IPS-20b (cell line): ENCODE results near the gene CTRL.
"Not testable (repeated sequence)": the region's sequence is repeated elsewhere in the genome, so short reads cannot be mapped to it uniquely, and the experiment has no call there.

Experiments
- H3K27ac ChIP-seq: one replicate; pipeline ENCODE4 v1.5.1; 2013; ENCODE audit warnings: low read length
- H3K27me3 ChIP-seq: 2 replicates; pipeline ENCODE4 v1.6.1; 2013; ENCODE audit warnings: mild to moderate bottlenecking, low read length, inconsistent platforms; ENCODE audit not compliant: insufficient read depth
- H3K36me3 ChIP-seq: 2 replicates; pipeline ENCODE4 v1.6.1; 2013; ENCODE audit warnings: low read depth, mild to moderate bottlenecking, inconsistent platforms, low read length, moderate library complexity; ENCODE audit not compliant: insufficient read depth
- H3K4me1 ChIP-seq: 2 replicates; pipeline ENCODE4 v1.6.1; 2013; ENCODE audit warnings: mild to moderate bottlenecking, control low read depth, inconsistent platforms, low read length, moderate library complexity; ENCODE audit not compliant: insufficient read depth
- H3K4me3 ChIP-seq: 2 replicates; pipeline ENCODE4 v1.5.1; 2013; ENCODE audit warnings: mild to moderate bottlenecking, low read length, inconsistent platforms
- H3K9ac ChIP-seq: 2 replicates; pipeline ENCODE4 v1.6.1; 2013; ENCODE audit warnings: low read depth, mild to moderate bottlenecking, inconsistent platforms, low read length, moderate library complexity
- H3K9me3 ChIP-seq: 2 replicates; pipeline ENCODE4 v1.6.1; 2013; ENCODE audit warnings: mild to moderate bottlenecking, low read depth, low read length, inconsistent platforms; ENCODE audit not compliant: insufficient read depth

CTRL gene

DNA sequence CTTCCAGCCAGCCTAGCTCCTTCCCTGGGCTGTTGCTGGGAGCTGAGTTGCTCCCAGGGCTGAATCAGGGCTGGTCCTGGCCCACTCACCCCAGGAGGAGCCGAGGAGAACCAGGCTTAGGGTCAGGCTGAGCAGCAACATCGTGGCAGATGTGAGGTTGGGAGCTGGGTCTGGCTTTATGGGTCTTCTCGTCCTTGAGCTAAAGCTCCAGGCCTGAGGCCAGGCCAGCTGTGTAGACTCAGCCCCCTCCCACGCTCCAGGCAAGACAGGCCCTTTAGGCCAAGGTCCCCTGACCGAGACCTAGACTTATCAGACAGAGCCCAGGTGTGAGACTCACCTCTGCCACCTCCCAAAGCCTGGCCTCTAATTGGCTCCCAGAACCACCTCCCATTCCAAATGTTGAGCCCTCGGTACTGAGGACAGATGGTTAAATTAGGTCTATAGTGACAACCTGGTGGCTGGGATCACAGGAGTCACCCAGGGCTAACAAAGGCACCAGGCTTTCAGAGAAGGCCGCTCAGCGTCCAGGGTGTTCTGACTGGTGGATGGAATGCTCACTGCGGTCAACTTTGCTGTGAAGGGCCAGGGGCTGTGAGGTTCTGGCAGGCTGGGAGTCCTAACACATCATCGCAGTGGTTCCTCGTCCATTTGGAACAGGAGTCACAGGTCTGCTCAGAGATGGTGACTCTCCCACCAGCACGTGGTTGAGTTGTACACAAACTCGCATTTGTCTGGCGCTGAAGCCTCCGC lies at the start of gene CTRL:
CTRL (minus strand) TSS at position 151 of the 750 bp plus-strand sequence; CDS start at position 141, 10 bp downstream.
- Histone ChIP-seq H3K27ac (no peak within 1 kb of the TSS), H3K9me3 (no peaks in the 10 kb centered on the region), H3K36me3 (peaks cover 23% of the 10 kb centered on the region), H3K9ac (no peak within 1 kb of the TSS), H3K4me3 (no peak within 1 kb of the TSS), H3K27me3 (no peaks in the 10 kb centered on the region), H3K4me1 (0 out of 2 replicates have a peak, but pooled peaks cover 3% of the 10 kb centered on the region)

- no peak within 1 kb of the TSS for H3K4me3 ChIP-seq
- no peak within 1 kb of the TSS for H3K27ac ChIP-seq
- H3K9ac ChIP-seq = no peak within 1 kb of the TSS
- no peaks in the 10 kb centered on the region for H3K36me3 ChIP-seq
- peaks cover 13% of the 10 kb centered on the region for H3K27me3 ChIP-seq
- H3K4me1 ChIP-seq = no peaks in the 10 kb centered on the region
- H3K9me3 ChIP-seq = no peaks in the 10 kb centered on the region
Observed at GRCh38 chr16:67979955-67980678, 48.5 kb upstream of the CTRL start, which contains the start of gene DPEP3. DPEP3 (minus strand) TSS chr16:67980499; CDS start chr16:67980380, 119 bp downstream.

GRCh38 chr16:67977469-67978227 lies 46.0 kb upstream of the CTRL start:
- no peak overlapping the region for H3K27ac ChIP-seq
- no peak overlapping the region for H3K9ac ChIP-seq

GRCh38 chr16:67977005-67977404 lies 45.3 kb upstream of the CTRL start:
- Histone ChIP-seq H3K9ac (no peak overlapping the region), H3K4me3 (no peak overlapping the region), H3K36me3 (no peaks in the 10 kb centered on the region), H3K9me3 (no peaks in the 10 kb centered on the region), H3K4me1 (no peaks in the 10 kb centered on the region), H3K27ac (no peak overlapping the region), H3K27me3 (peaks cover 13% of the 10 kb centered on the region)

More at GRCh38 chr16:67977469-67978227, 46.0 kb upstream of the CTRL start:
- no peaks in the 10 kb centered on the region for H3K4me1 ChIP-seq
- H3K4me3 ChIP-seq = no peak overlapping the region
- no peaks in the 10 kb centered on the region for H3K36me3 ChIP-seq
- peaks cover 13% of the 10 kb centered on the region for H3K27me3 ChIP-seq
- H3K9me3 ChIP-seq = no peaks in the 10 kb centered on the region

DNA sequence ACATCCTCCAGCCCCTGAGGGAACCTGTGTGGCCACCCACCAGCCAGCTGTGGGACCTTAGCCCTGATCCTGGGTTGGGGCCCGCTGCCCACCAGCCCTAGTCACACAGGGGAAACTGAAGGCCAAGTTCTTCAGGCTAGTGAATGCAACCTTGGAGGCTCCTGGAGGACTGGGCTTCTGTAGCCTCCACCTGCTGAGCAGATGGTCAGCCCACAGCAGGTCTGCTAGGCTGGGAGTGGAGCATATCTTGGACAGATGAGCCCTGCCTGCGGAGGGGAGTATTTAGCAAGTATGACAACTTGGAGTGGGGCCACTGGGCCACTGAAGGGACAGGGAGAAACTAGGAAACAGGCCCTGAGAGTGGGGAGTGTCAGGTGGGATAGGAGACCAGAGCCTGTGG lies 44.5 kb upstream of the CTRL start:
- no peak overlapping the region for H3K4me3 ChIP-seq
- no peak overlapping the region for H3K9ac ChIP-seq
- no peaks in the 10 kb centered on the region for H3K9me3 ChIP-seq
- H3K4me1 ChIP-seq = no peaks in the 10 kb centered on the region
- no peak overlapping the region for H3K27ac ChIP-seq
- no peaks in the 10 kb centered on the region for H3K36me3 ChIP-seq
- peaks cover 13% of the 10 kb centered on the region for H3K27me3 ChIP-seq

DNA sequence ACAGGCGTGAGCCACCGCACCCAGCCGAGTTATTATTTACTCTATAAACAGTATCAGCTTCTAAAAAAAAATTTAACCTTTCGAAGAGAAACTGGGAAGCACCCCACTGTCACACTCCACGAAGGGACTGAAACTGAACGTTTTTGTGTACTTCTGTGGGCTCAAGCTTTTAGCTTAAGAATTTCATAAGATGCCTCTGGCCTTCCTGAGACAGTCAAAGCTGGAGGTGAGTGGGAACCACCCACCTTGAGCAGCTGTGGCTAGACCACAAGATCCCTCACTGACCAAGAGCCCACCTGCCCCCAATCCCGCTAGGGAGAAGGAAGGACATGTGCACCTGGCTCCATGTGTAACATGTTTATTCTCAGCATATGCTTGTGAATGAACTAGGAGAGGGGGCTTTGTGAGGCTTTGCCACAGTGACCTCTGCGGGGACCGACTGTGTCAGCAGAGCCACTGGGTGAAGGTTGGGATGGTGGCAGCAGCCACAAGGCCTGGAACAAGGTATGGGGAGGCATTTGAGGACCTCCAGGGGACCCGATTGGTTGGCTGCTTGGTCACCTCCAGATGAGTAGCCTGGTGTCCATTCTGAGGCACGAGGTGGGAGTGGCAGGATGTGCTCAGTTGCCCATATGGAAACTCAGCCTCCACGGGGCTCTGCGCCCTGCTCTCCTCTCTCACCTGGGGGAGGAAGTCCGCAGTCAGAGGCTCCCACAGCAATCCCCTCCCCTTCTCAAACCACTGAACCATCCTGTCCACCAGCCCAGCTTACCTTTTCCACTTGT lies 43.9 kb upstream of the CTRL start:
- no peaks in the 10 kb centered on the region for H3K4me1 ChIP-seq
- peaks cover 13% of the 10 kb centered on the region for H3K27me3 ChIP-seq
- no peaks in the 10 kb centered on the region for H3K9me3 ChIP-seq
- H3K9ac ChIP-seq = no peak overlapping the region
- H3K36me3 ChIP-seq = no peaks in the 10 kb centered on the region
- H3K27ac ChIP-seq = no peak overlapping the region
- H3K4me3 ChIP-seq = no peak overlapping the region

- not testable (repeated sequence) for H3K9ac ChIP-seq, H3K36me3 ChIP-seq, H3K4me1 ChIP-seq, H3K9me3 ChIP-seq, H3K4me3 ChIP-seq, H3K27ac ChIP-seq
- peaks cover 11% of the 10 kb centered on the region; the same call in 1 of the 2 replicates for H3K27me3 ChIP-seq
Observed at GRCh38 chr16:67972285-67972684, 40.6 kb upstream of the CTRL start.

DNA sequence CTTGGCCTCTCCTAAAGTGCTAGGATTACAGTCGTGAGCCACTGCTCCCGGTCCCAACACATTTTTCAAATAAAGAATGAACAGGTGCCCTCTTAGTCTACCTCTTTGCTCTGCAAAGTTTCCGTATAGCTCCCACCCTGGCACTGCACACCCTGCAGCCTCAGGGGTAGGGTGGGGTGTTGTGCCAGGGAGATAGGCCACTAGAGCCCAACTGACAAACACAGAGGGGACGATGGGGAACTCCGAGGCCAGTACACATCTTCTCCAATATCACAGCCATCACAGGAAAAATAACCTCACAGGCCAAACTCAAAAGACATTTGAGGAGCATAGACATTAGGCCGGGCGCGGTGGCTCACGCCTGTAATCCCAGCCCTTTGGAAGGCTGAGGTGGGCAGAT lies 39.4 kb upstream of the CTRL start:
- Histone ChIP-seq H3K4me3 (no peak overlapping the region), H3K27me3 (peaks cover 8% of the 10 kb centered on the region; the same call in 1 of the 2 replicates), H3K27ac (no peak overlapping the region), H3K36me3 (no peaks in the 10 kb centered on the region), H3K9ac (no peak overlapping the region), H3K9me3 (no peaks in the 10 kb centered on the region), H3K4me1 (peaks cover 13% of the 10 kb centered on the region)

DNA sequence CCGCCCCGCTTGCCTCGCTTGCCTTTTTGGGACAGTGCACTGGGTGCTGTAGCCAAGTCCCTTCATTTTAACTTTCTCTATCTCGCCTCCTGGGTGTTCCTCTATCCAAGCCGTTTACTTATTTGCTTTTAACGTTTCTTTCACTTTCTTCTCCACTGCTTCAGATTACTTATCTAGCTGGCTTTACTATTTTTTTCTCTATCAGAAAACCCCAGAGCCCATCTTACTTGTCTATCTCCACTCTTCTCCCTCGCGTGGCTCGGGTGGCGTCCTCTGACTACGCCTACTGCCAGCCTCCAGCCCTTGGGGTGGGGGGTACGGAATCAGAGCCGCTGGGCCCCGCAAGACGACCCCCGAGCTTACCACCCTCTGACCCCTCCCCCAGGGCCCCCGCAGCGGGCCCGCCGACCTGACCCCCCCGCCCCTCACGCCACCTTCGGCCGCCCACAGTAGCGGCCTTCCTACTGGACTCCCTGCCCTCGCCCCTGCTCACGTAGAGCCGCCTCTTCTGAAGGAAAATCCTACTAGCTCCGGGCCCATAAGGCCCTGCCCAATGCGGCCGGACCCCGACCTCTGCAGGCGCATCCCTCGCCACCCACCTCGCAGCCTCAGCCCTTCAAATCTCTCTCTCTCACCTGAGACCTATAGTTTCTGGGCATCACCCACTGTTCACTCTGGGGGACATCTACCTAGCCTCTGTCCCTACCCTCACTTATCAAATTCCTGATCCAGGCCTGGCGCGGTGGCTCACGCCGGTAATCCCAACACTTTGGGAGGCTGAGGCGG lies 37.8 kb upstream of the CTRL start:
- no peaks in the 10 kb centered on the region for H3K36me3 ChIP-seq
- H3K27me3 ChIP-seq = peaks cover 8% of the 10 kb centered on the region; the same call in 1 of the 2 replicates
- H3K4me1 ChIP-seq = peaks cover 18% of the 10 kb centered on the region
- H3K27ac ChIP-seq = no peak overlapping the region
- H3K9ac ChIP-seq = peak overlapping the region; percentile 45; the same call in 1 of the 2 replicates
- no peaks in the 10 kb centered on the region for H3K9me3 ChIP-seq
- H3K4me3 ChIP-seq = peak overlapping the region; percentile 72; the same call in 1 of the 2 replicates

DNA sequence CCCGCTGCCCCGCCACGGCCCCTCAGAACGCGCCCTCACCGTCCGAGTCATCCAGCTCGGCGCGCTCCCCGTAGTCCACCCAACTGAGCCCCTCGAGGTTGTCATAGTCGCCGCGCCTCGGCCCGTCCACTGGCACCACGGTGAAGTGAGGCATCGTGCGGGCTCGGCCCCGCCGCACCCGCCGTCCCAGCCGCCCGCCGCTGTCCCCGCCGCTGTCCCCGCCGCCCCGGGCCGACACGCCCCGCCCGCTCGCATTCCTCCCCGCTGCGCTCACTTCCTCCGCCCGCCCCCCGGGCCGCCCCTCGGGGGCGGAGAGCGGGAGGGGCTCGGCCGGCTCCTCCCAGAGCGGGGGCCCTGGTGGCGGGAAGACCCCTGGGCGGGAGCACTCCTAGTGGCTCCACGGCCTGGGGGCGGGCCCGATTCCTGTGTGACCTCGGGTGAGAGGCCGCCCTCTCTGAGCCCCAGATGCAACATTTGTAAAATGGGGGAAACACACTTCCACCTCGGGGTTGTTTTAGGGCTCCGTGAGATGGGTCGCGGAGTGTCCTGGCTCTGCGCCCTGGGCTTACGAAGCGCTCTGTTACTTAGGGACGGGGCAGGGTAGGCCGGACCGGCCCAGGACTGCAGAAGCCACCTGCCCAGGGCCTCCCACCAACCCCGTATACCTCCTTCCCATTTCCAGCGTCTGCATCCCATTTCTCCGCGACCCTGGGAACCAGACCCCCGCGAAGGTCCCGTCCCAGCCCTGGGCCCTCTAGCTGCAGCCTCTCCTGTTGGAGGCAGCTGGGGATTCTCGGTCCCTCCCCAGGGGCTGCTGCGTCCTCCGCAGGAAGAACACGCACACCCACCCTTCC lies 37.0 kb upstream of the CTRL start, which contains the start of gene SLC12A4:
SLC12A4 (minus strand) TSS at position 238 of the 854 bp plus-strand sequence; CDS start at position 154, 84 bp downstream.
- Histone ChIP-seq H3K4me3 (peak within 1 kb of the TSS; percentile 72), H3K4me1 (peaks cover 22% of the 10 kb centered on the region), H3K36me3 (no peaks in the 10 kb centered on the region), H3K9ac (peak within 1 kb of the TSS; percentile 65; the same call in 1 of the 2 replicates), H3K9me3 (no peaks in the 10 kb centered on the region), H3K27ac (no peak within 1 kb of the TSS), H3K27me3 (peaks cover 8% of the 10 kb centered on the region; the same call in 1 of the 2 replicates)
